ENCODE results near the gene ZNF747.

Gene ZNF747

GRCh38 chr16:30485818-30486436 is 48.7 kb downstream of the ZNF747 start:
- in situ Hi-C loops (cut with MboI; ENCODE audit: low sequenced_read_pairs, unreplicated experiment), result no loop called here
- DNase-seq (ENCODE audit: low spot score), result no peak
- TF ChIP-seq, protein P1, sequence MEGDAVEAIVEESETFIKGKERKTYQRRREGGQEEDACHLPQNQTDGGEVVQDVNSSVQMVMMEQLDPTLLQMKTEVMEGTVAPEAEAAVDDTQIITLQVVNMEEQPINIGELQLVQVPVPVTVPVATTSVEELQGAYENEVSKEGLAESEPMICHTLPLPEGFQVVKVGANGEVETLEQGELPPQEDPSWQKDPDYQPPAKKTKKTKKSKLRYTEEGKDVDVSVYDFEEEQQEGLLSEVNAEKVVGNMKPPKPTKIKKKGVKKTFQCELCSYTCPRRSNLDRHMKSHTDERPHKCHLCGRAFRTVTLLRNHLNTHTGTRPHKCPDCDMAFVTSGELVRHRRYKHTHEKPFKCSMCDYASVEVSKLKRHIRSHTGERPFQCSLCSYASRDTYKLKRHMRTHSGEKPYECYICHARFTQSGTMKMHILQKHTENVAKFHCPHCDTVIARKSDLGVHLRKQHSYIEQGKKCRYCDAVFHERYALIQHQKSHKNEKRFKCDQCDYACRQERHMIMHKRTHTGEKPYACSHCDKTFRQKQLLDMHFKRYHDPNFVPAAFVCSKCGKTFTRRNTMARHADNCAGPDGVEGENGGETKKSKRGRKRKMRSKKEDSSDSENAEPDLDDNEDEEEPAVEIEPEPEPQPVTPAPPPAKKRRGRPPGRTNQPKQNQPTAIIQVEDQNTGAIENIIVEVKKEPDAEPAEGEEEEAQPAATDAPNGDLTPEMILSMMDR (IDR thresholded peaks at IDR 0.05; ENCODE audit: borderline replicate concordance, control extremely low read depth, extremely low read depth, insufficient read depth, missing control alignments), result no peak

- no peak for DNase-seq (ENCODE audit: low spot score)
- in situ Hi-C loops (cut with MboI; ENCODE audit: low sequenced_read_pairs, unreplicated experiment), result no loop called here
- TF ChIP-seq, protein P1 (IDR thresholded peaks at IDR 0.05; ENCODE audit: borderline replicate concordance, control extremely low read depth, extremely low read depth, insufficient read depth, missing control alignments), result no peak
Observed at GRCh38 chr16:30484887-30485286, 49.8 kb downstream of the ZNF747 start.

DNA sequence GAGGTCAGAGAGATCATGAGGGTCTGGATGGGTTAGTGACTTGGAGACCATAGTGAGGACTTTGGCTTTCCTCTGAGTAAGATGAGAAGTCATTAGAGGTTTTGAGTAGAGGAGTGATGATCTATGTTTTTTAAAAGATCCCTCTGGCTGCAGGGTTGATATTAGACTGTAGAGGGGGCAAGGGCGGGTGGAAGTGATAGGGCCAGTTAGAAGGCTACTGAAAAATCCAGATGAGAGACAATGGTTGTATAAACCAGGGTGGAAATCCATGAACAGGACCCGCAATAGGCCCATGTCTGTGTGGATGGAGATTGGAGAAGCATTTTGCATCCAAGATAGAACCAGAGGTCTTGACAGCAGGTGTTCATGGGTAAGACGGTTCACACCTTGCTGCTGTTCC is 52.3 kb downstream of the ZNF747 start:
- in situ Hi-C loops (cut with MboI; ENCODE audit: low sequenced_read_pairs, unreplicated experiment), result no loop called here
- TF ChIP-seq, protein P1 (IDR thresholded peaks at IDR 0.05; ENCODE audit: borderline replicate concordance, control extremely low read depth, extremely low read depth, insufficient read depth, missing control alignments), result no peak
- DNase-seq (ENCODE audit: low spot score), result no peak

- in situ Hi-C loops (cut with MboI; ENCODE audit: low sequenced_read_pairs, unreplicated experiment), result no loop called here
- no peak for DNase-seq (ENCODE audit: low spot score)
- TF ChIP-seq, protein P1 (IDR thresholded peaks at IDR 0.05; ENCODE audit: borderline replicate concordance, control extremely low read depth, extremely low read depth, insufficient read depth, missing control alignments), result no peak
Observed at GRCh38 chr16:30481381-30481780, 53.3 kb downstream of the ZNF747 start.

Data from GM13976 (cell line).